ENCODE data around the gene ACOX1. TPM values are rescaled to one million over a fixed set of nuclear protein-coding genes. Genes with fewer than 3 reads are reported as not detected.

Gene ACOX1
- polyA plus RNA-seq, 3 donors, result 21.6 to 49.7 (median 49.2) TPM

DNA sequence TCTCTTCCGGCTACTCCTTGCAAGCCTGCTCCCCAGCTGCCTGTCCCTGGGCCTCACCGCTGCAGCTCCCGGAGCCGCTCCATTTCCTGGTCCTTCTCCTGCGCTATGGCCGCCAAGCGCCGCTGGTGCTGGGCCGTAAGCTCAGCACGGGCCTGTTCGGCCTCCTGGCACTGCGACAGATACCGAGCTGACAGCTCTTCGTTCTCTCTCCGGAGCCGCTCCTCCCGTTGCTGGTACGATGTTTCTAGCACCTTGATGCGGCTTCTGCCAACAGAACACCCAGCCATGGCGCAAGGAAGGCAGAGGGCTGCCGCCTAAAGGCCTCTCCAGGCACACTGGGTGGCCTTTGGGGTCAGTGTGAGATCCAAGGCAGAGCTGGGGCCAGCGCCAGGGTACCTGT, 59.4 kb downstream of the ACOX1 start:
- H3K36me3 Mint-ChIP-seq, result no peaks in the 10 kb centered on the region
- no peaks in the 10 kb centered on the region for H3K9me3 ChIP-seq (replicated peaks in 1 of 2; ENCODE audit: control insufficient read depth in 1 of 2, insufficient read depth in 1 of 2, low read length in 2 of 2)
- H3K36me3 ChIP-seq (replicated peaks in 1 of 2; ENCODE audit: control insufficient read depth in 1 of 2, insufficient read depth in 2 of 2, low read length in 2 of 2), result no peaks in the 10 kb centered on the region
- H3K27me3 Mint-ChIP-seq (ENCODE audit: low read depth in 3 of 3), result peaks cover 1 to 2% (median 1%) of the 10 kb centered on the region in 3 donors
- no peaks in the 10 kb centered on the region for H3K4me1 Mint-ChIP-seq
- H3K27ac ChIP-seq (ENCODE audit: low read depth in 1 of 2, low read length in 2 of 2), result no peak overlapping the region
- intact Hi-C loops (cut with micrococcal nuclease), result no loop called here
- no peak overlapping the region for H3K9ac ChIP-seq (ENCODE audit: insufficient read depth, low read length, poor library complexity, severe bottlenecking)
- no peak overlapping the region for H3K27ac Mint-ChIP-seq
- H2AFZ ChIP-seq (ENCODE audit: insufficient read depth, low read depth, low read length, poor library complexity, severe bottlenecking), result no peak overlapping the region
- no peaks in the 10 kb centered on the region for H3K9me3 Mint-ChIP-seq
- no peaks in the 10 kb centered on the region for H3K27me3 ChIP-seq (ENCODE audit: control insufficient read depth in 2 of 2, insufficient read depth in 2 of 2, low read length in 2 of 2)
- H3K4me3 ChIP-seq (replicated peaks in 1 of 3; ENCODE audit: low read depth in 2 of 3, low read length in 3 of 3), result no peak overlapping the region
- no peaks in the 10 kb centered on the region for H3K4me1 ChIP-seq (ENCODE audit: control insufficient read depth in 1 of 2, insufficient read depth in 2 of 2, low read length in 2 of 2)
- H4K20me1 ChIP-seq (ENCODE audit: insufficient read depth, low read length), result no peaks in the 10 kb centered on the region
- no peak overlapping the region for H3K4me3 Mint-ChIP-seq
- no peaks in the 10 kb centered on the region for H3K79me2 ChIP-seq (ENCODE audit: insufficient read depth, low read length)
- no peak overlapping the region for H3K4me2 ChIP-seq (replicated peaks; ENCODE audit: extremely low read depth, low read length, poor library complexity, severe bottlenecking)
- no peak for DNase-seq
- TF ChIP-seq, protein P1, sequence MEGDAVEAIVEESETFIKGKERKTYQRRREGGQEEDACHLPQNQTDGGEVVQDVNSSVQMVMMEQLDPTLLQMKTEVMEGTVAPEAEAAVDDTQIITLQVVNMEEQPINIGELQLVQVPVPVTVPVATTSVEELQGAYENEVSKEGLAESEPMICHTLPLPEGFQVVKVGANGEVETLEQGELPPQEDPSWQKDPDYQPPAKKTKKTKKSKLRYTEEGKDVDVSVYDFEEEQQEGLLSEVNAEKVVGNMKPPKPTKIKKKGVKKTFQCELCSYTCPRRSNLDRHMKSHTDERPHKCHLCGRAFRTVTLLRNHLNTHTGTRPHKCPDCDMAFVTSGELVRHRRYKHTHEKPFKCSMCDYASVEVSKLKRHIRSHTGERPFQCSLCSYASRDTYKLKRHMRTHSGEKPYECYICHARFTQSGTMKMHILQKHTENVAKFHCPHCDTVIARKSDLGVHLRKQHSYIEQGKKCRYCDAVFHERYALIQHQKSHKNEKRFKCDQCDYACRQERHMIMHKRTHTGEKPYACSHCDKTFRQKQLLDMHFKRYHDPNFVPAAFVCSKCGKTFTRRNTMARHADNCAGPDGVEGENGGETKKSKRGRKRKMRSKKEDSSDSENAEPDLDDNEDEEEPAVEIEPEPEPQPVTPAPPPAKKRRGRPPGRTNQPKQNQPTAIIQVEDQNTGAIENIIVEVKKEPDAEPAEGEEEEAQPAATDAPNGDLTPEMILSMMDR (IDR thresholded peaks at IDR 0.05), result no peak
- WGBS (ENCODE audit: insufficient coverage), result 99% methylated on average over 20 of the region's 22 CpGs

DNA sequence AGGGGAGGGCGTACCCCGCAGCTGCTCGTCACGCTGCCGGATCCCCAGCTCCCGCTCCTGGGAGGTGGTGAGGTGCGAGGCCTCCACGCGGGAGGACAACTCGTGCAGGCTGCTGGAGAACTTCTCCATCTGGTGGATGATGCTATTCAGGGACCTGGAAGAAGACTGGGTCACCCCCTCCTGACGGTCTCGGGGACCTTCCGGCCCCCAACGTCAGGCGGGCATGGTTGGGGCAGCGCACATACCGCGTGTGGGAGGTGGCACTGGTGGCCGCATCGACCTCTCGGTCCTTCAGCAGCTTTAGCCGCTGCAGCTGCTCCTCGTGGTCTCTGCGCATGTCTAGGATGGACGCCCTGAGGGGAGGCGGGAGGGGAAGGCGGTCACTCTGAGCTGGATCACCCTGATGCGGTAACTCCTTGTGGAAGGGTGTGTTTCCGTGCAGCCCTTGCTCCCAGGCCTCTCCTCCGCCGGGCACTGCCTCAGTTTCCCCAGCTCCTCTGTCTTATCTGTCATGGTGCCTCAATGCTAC, 61.0 kb downstream of the ACOX1 start:
- H3K4me1 ChIP-seq (ENCODE audit: control insufficient read depth in 1 of 2, insufficient read depth in 2 of 2, low read length in 2 of 2), result no peaks in the 10 kb centered on the region
- TF ChIP-seq, protein P1 (IDR thresholded peaks at IDR 0.05), result no peak
- peaks cover 0 to 2% (median 0%) of the 10 kb centered on the region in 7 donors for H3K9me3 Mint-ChIP-seq
- H3K4me1 Mint-ChIP-seq, result peaks cover 1% of the 10 kb centered on the region
- H3K27ac ChIP-seq (ENCODE audit: low read depth in 1 of 2, low read length in 2 of 2), result no peak overlapping the region
- WGBS (ENCODE audit: insufficient coverage), result 98% methylated on average over 30 of the region's 31 CpGs
- H3K27ac Mint-ChIP-seq, result no peak overlapping the region
- DNase-seq, result no peak
- H3K27me3 Mint-ChIP-seq (ENCODE audit: low read depth in 3 of 3), result peaks cover 1 to 2% (median 1%) of the 10 kb centered on the region in 3 donors
- no peak overlapping the region for H3K4me3 ChIP-seq (replicated peaks in 1 of 3; ENCODE audit: low read depth in 2 of 3, low read length in 3 of 3)
- H3K79me2 ChIP-seq (ENCODE audit: insufficient read depth, low read length), result no peaks in the 10 kb centered on the region
- no peaks in the 10 kb centered on the region for H3K27me3 ChIP-seq (ENCODE audit: control insufficient read depth in 2 of 2, insufficient read depth in 2 of 2, low read length in 2 of 2)
- H3K9me3 ChIP-seq (replicated peaks in 1 of 2; ENCODE audit: control insufficient read depth in 1 of 2, insufficient read depth in 1 of 2, low read length in 2 of 2), result no peaks in the 10 kb centered on the region
- no peaks in the 10 kb centered on the region for H4K20me1 ChIP-seq (ENCODE audit: insufficient read depth, low read length)
- no peak overlapping the region for H2AFZ ChIP-seq (ENCODE audit: insufficient read depth, low read depth, low read length, poor library complexity, severe bottlenecking)
- no peaks in the 10 kb centered on the region for H3K36me3 Mint-ChIP-seq
- H3K4me3 Mint-ChIP-seq, result no peak overlapping the region
- H3K9ac ChIP-seq (ENCODE audit: insufficient read depth, low read length, poor library complexity, severe bottlenecking), result no peak overlapping the region
- H3K4me2 ChIP-seq (replicated peaks; ENCODE audit: extremely low read depth, low read length, poor library complexity, severe bottlenecking), result no peak overlapping the region
- intact Hi-C loops (cut with micrococcal nuclease), result no loop called here
- H3K36me3 ChIP-seq (replicated peaks in 1 of 2; ENCODE audit: control insufficient read depth in 1 of 2, insufficient read depth in 2 of 2, low read length in 2 of 2), result no peaks in the 10 kb centered on the region
